Panc1 (cell line): Measurements from ENCODE around the gene THAP4. TPM values are rescaled to one million over a fixed set of nuclear protein-coding genes. Genes with fewer than 3 reads are reported as not detected.

Experiments
- ATAC-seq: fragments of 200-7000 bp; cut with Tn5 transposase; 2 replicates; pipeline ENCODE4 v1.9.1; 2020; ENCODE audit warnings: mild to moderate bottlenecking, moderate library complexity
- BruUV-seq: library from RNA; stranded (reverse); fragments of 400-500 nt; replicated peaks from 2 replicates; lab custom pipeline; 2021; lab: Mats Ljungman, UMichigan
- CTCF ChIA-PET: fragments of 300-600 bp; sonication (Branson Sonifier 250); formaldehyde crosslinking; loops from one replicate; lab custom pipeline; 2022; ENCODE audit warnings: antibody characterized with exemption; lab: Charles Lee
- POLR2A ChIA-PET: fragments of 300-600 bp; sonication (Branson Sonifier 250); formaldehyde crosslinking; loops from one replicate; lab custom pipeline; 2022; ENCODE audit warnings: antibody characterized with exemption; lab: Charles Lee
- DNase-seq: peaks from one replicate; pipeline ENCODE4 v3.0.0-alpha.2; 2010; ENCODE audit warnings: low read depth, low spot score
- H3K27ac ChIP-seq: 2 replicates; pipeline ENCODE4 v1.5.1; 2011; ENCODE audit warnings: mild to moderate bottlenecking, low read length, inconsistent platforms
- H3K27me3 ChIP-seq: fragments of 200-500 bp; sonication (Bioruptor generic); 2 replicates; pipeline ENCODE4 v1.6.0; 2014; ENCODE audit warnings: low read length, inconsistent platforms; ENCODE audit not compliant: control insufficient read depth, insufficient read depth
- H3K36me3 ChIP-seq: fragments of 200-500 bp; sonication (Bioruptor generic); 2 replicates; pipeline ENCODE4 v1.5.1; 2014; ENCODE audit warnings: inconsistent platforms, mild to moderate bottlenecking, low read length, moderate library complexity; ENCODE audit not compliant: control insufficient read depth, insufficient read depth
- H3K4me1 ChIP-seq: 2 replicates; pipeline ENCODE4 v1.5.1; 2011; ENCODE audit warnings: inconsistent platforms, mild to moderate bottlenecking, low read length, moderate library complexity; ENCODE audit not compliant: control insufficient read depth, insufficient read depth
- H3K4me3 ChIP-seq, 2 experiments: 2 replicates each; pipeline ENCODE4 v1.5.1; 2011 to 2012; ENCODE audit warnings: low read depth in 2 of 2, low read length in 2 of 2, mild to moderate bottlenecking in 2 of 2, inconsistent platforms in 1 of 2, moderate library complexity in 1 of 2
- H3K9me3 ChIP-seq: fragments of 200-500 bp; sonication (Bioruptor generic); 2 replicates; pipeline ENCODE4 v1.5.1; 2014; ENCODE audit warnings: low read depth, mild to moderate bottlenecking, inconsistent platforms, low read length, moderate library complexity; ENCODE audit not compliant: control insufficient read depth, insufficient read depth
- CTCF ChIP-seq: fragments of 450-650 bp; IDR thresholded peaks from 2 replicates; pipeline ENCODE4 v1.5.1; 2017; ENCODE audit warnings: mild to moderate bottlenecking
- POLR2AphosphoS5 ChIP-seq: IDR thresholded peaks from 2 replicates; pipeline ENCODE4 v1.6.1; 2012; ENCODE audit warnings: mild to moderate bottlenecking, low read depth, low read length, moderate library complexity
- REST ChIP-seq, 2 experiments: IDR thresholded peaks; 2 replicates each; pipeline ENCODE4 v1.6.1; 2011 to 2012; ENCODE audit warnings: low read depth in 2 of 2, control low read depth in 1 of 2, low read length in 1 of 2, mild to moderate bottlenecking in 1 of 2, moderate library complexity in 1 of 2; ENCODE audit not compliant: insufficient read depth in 1 of 2
- SIN3A ChIP-seq: IDR thresholded peaks from 2 replicates; pipeline ENCODE4 v1.6.1; 2012; ENCODE audit warnings: low read depth, mild to moderate bottlenecking, low read length, moderate library complexity, borderline replicate concordance; ENCODE audit not compliant: insufficient read depth
- TCF7L2 ChIP-seq: IDR thresholded peaks from 2 replicates; pipeline ENCODE4 v1.6.1; 2011; ENCODE audit warnings: mild to moderate bottlenecking, low read depth, low read length, inconsistent platforms
- in situ Hi-C: cut with HindIII; loops from 2 replicates; pipeline ENCODE4 v1.10.0; 2016; ENCODE audit warnings: low sequenced_read_pairs, low pct_unique_long_range_greater_than_20kb
- intact Hi-C: fragments of 100-400 bp; cut with micrococcal nuclease; formaldehyde crosslinking; loops from one replicate; pipeline ENCODE4 v1.10.0; 2022; ENCODE audit not compliant: unreplicated experiment
- total RNA-seq: library from RNA; stranded (reverse); gene quantifications from one replicate; pipeline ENCODE4 v1.2.1, GENCODE V29; 2021; ENCODE audit not compliant: unreplicated experiment

Gene THAP4
- total RNA-seq, 1 experiment from 2014 or later = 77.9 TPM

GRCh38 chr2:241602720-241603119 is 34.2 kb downstream of the THAP4 start:
- Histone ChIP-seq H3K27ac (no peak overlapping the region), H3K9me3 (no peaks in the 10 kb centered on the region), H3K27me3 (no peaks in the 10 kb centered on the region), H3K4me3 (no peak overlapping the region), H3K36me3 (peaks cover 7% of the 10 kb centered on the region), H3K4me1 (no peaks in the 10 kb centered on the region)
- intact Hi-C loops = no loop called here
- in situ Hi-C loops = no loop called here
- POLR2A ChIA-PET = no interaction called here
- no TSS peak for BruUV-seq
- CTCF ChIA-PET = interaction anchor here (0.7 kb wide), 1 partner anchor 27 kb away, joined by 3 read pairs; no protein-coding TSS in a partner anchor
- TF ChIP-seq POLR2AphosphoS5 (no peak), CTCF (no peak), TCF7L2 (no peak), SIN3A (no peak), REST (IDR thresholded peaks at IDR 0.05; ENCODE audit: insufficient read depth in 1 of 2, low read depth in 2 of 2, low read length in 1 of 2) (no peak)
- no peak for DNase-seq
- no peak for ATAC-seq

GRCh38 chr2:241601841-241602240 is 35.1 kb downstream of the THAP4 start:
- Histone ChIP-seq H3K9me3 (no peaks in the 10 kb centered on the region), H3K36me3 (peaks cover 7% of the 10 kb centered on the region), H3K4me1 (no peaks in the 10 kb centered on the region), H3K27ac (no peak overlapping the region), H3K27me3 (no peaks in the 10 kb centered on the region), H3K4me3 (no peak overlapping the region)
- POLR2A ChIA-PET = no interaction called here
- DNase-seq = no peak
- no peak for TF ChIP-seq TCF7L2
- TF ChIP-seq SIN3A = no peak
- no peak for TF ChIP-seq REST (IDR thresholded peaks at IDR 0.05; ENCODE audit: insufficient read depth in 1 of 2, low read depth in 2 of 2, low read length in 1 of 2)
- TF ChIP-seq CTCF = no peak
- no peak for TF ChIP-seq POLR2AphosphoS5
- no peak for ATAC-seq
- intact Hi-C loops = no loop called here
- in situ Hi-C loops = no loop called here
- CTCF ChIA-PET = interaction anchor here (0.7 kb wide), 1 partner anchor 28 kb away, joined by 3 read pairs; no protein-coding TSS in a partner anchor
- no TSS peak for BruUV-seq
